ENCODE results near the gene R3HCC1L.

DNA sequence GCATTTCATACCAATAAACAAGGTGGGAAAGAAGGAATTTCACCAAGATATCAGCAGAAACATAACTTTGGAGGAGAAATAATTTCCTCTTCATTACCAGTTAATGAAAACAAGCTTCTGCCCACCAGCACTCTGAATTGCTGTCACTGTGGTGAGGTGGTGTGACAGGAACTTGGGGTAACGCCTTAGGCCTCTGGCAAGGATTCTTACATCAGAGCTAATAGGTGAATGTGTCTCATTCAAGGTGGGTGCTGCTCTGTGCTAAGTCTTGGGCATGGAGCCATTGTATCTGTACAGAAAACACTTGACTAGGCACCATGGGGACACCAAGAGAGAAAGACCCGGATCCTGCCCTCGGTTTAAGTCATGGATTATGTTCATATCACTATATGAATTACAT, 141.9 kb downstream of the R3HCC1L start:
- TF ChIP-seq, protein P1, sequence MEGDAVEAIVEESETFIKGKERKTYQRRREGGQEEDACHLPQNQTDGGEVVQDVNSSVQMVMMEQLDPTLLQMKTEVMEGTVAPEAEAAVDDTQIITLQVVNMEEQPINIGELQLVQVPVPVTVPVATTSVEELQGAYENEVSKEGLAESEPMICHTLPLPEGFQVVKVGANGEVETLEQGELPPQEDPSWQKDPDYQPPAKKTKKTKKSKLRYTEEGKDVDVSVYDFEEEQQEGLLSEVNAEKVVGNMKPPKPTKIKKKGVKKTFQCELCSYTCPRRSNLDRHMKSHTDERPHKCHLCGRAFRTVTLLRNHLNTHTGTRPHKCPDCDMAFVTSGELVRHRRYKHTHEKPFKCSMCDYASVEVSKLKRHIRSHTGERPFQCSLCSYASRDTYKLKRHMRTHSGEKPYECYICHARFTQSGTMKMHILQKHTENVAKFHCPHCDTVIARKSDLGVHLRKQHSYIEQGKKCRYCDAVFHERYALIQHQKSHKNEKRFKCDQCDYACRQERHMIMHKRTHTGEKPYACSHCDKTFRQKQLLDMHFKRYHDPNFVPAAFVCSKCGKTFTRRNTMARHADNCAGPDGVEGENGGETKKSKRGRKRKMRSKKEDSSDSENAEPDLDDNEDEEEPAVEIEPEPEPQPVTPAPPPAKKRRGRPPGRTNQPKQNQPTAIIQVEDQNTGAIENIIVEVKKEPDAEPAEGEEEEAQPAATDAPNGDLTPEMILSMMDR (conservative IDR thresholded peaks at IDR 0.05; ENCODE audit: low read length): no peak
- no peak for TF ChIP-seq EZH2phosphoT487 (IDR thresholded peaks at IDR 0.05; ENCODE audit: borderline replicate concordance)
